GM23338 (cell line): ENCODE data around the gene VAMP8. TPM values are rescaled to one million over a fixed set of nuclear protein-coding genes. Genes with fewer than 3 reads are reported as not detected.

Experiments
- ATAC-seq: fragments of 200-7000 bp; cut with Tn5 transposase; 3 replicates; pipeline ENCODE4 v1.9.1; 2020
- DNase-seq: peaks from one replicate; pipeline ENCODE4 v3.0.0-alpha.2; 2015; ENCODE audit warnings: low spot score
- H2AFZ ChIP-seq: fragments of 200-600 bp; sonication (generic); 2 replicates; pipeline ENCODE4 v1.8.0; 2016; ENCODE audit warnings: antibody characterized with exemption, mild to moderate bottlenecking, moderate library complexity
- H3F3A ChIP-seq: fragments of 200-600 bp; sonication (generic); replicated peaks from 2 replicates; pipeline ENCODE4 v1.8.0; 2017; ENCODE audit warnings: antibody characterized with exemption, mixed run types, low read depth
- H3K27ac ChIP-seq: fragments of 200-600 bp; sonication (generic); 2 replicates; pipeline ENCODE4 v1.6.1; 2016; ENCODE audit warnings: low read depth
- H3K27me3 ChIP-seq: fragments of 200-600 bp; sonication (generic); 2 replicates; pipeline ENCODE4 v1.8.0; 2016; ENCODE audit warnings: mild to moderate bottlenecking, mixed run types, moderate library complexity; ENCODE audit not compliant: insufficient read depth
- H3K36me3 ChIP-seq: fragments of 200-600 bp; sonication (generic); 2 replicates; pipeline ENCODE4 v1.8.0; 2016; ENCODE audit warnings: mild to moderate bottlenecking; ENCODE audit not compliant: insufficient read depth
- H3K4me1 ChIP-seq: fragments of 200-600 bp; sonication (generic); 2 replicates; pipeline ENCODE4 v1.8.0; 2016; ENCODE audit warnings: mild to moderate bottlenecking, moderate library complexity; ENCODE audit not compliant: insufficient read depth
- H3K4me2 ChIP-seq: fragments of 200-600 bp; sonication (generic); 2 replicates; pipeline ENCODE4 v1.7.1; 2017; ENCODE audit warnings: mixed run types
- H3K4me3 ChIP-seq: fragments of 200-600 bp; sonication (generic); 2 replicates; pipeline ENCODE4 v1.6.1; 2016; ENCODE audit warnings: mixed run types
- H3K79me2 ChIP-seq: fragments of 200-600 bp; sonication (generic); replicated peaks from 2 replicates; pipeline ENCODE4 v1.8.0; 2017; ENCODE audit warnings: mild to moderate bottlenecking; ENCODE audit not compliant: insufficient read depth
- H3K9me2 ChIP-seq: fragments of 200-600 bp; sonication (generic); 2 replicates; pipeline ENCODE4 v1.8.0; 2017; ENCODE audit not compliant: insufficient read depth
- H4K20me1 ChIP-seq: fragments of 200-600 bp; sonication (generic); replicated peaks from 2 replicates; pipeline ENCODE4 v1.8.0; 2017; ENCODE audit warnings: mild to moderate bottlenecking; ENCODE audit not compliant: insufficient read depth
- H3K27ac Mint-ChIP-seq: 2 replicates; pipeline ENCODE4 v1.8.0; 2020; ENCODE audit warnings: inconsistent platforms, mild to moderate bottlenecking, moderate library complexity, mixed read lengths
- H3K27me3 Mint-ChIP-seq: 3 replicates; pipeline ENCODE4 v1.8.0; 2022; ENCODE audit warnings: low read depth, mild to moderate bottlenecking, moderate library complexity, mixed read lengths, inconsistent platforms; ENCODE audit not compliant: insufficient read depth, poor library complexity
- H3K36me3 Mint-ChIP-seq: 3 replicates; pipeline ENCODE4 v1.8.0; 2021; ENCODE audit warnings: low read depth, mild to moderate bottlenecking, inconsistent platforms, moderate library complexity, mixed read lengths
- H3K4me1 Mint-ChIP-seq: 3 replicates; pipeline ENCODE4 v1.8.0; 2020; ENCODE audit warnings: mild to moderate bottlenecking, inconsistent platforms, mixed read lengths
- H3K4me3 Mint-ChIP-seq: 3 replicates; pipeline ENCODE4 v1.8.0; 2021; ENCODE audit warnings: moderate library complexity, mild to moderate bottlenecking, inconsistent platforms, mixed read lengths
- H3K9me3 Mint-ChIP-seq: 3 replicates; pipeline ENCODE4 v1.8.0; 2020; ENCODE audit warnings: moderate library complexity, mild to moderate bottlenecking, inconsistent platforms, mixed read lengths
- CREB1 ChIP-seq: fragments of 250-450 bp; sonication (Bioruptor Pico); IDR thresholded peaks from 2 replicates; pipeline ENCODE4 v1.5.0; 2020; ENCODE audit warnings: low read depth, mild to moderate bottlenecking, moderate library complexity
- CTCF ChIP-seq, 2 experiments: fragments of 200-600 bp in 1 of 2; sonication (generic) in 1 of 2; conservative IDR thresholded peaks; 2 replicates each; pipeline versions ENCODE4 v1.5.1 to v1.6.1; 2016 to 2017; ENCODE audit warnings: antibody characterized with exemption in 2 of 2, low read depth in 2 of 2, mild to moderate bottlenecking in 2 of 2, moderate library complexity in 1 of 2
- ETS1 ChIP-seq: IDR thresholded peaks from 2 replicates; pipeline ENCODE4 v1.6.1; 2016; ENCODE audit warnings: antibody characterized with exemption
- EZH2 ChIP-seq: fragments of 200-600 bp; sonication (generic); IDR thresholded peaks from one replicate; pipeline ENCODE4 v1.8.0; 2017; ENCODE audit warnings: antibody characterized with exemption, mild to moderate bottlenecking, low read depth; ENCODE audit not compliant: unreplicated experiment
- EZH2phosphoT487 ChIP-seq: fragments of 200-600 bp; sonication (generic); IDR thresholded peaks from one replicate; pipeline ENCODE4 v1.8.1; 2018; ENCODE audit warnings: antibody characterized with exemption; ENCODE audit not compliant: unreplicated experiment
- JUNB ChIP-seq: IDR thresholded peaks from one replicate; pipeline ENCODE4 v1.6.1; 2016; ENCODE audit warnings: antibody characterized with exemption; ENCODE audit not compliant: unreplicated experiment
- NANOG ChIP-seq: IDR thresholded peaks from 2 replicates; pipeline ENCODE4 v1.6.1; 2016; ENCODE audit warnings: antibody characterized with exemption, borderline replicate concordance
- POLR2AphosphoS5 ChIP-seq: IDR thresholded peaks from 2 replicates; pipeline ENCODE4 v1.6.1; 2016; ENCODE audit warnings: antibody characterized with exemption, low read depth
- REST ChIP-seq: IDR thresholded peaks from one replicate; pipeline ENCODE4 v1.6.1; 2018; ENCODE audit warnings: antibody characterized with exemption; ENCODE audit not compliant: unreplicated experiment
- STAT1 ChIP-seq: IDR thresholded peaks from one replicate; pipeline ENCODE4 v1.6.1; 2016; ENCODE audit warnings: antibody characterized with exemption; ENCODE audit not compliant: unreplicated experiment
- ZNF114 ChIP-seq: fragments of 250-450 bp; sonication (Bioruptor Pico); IDR thresholded peaks from 2 replicates; pipeline ENCODE4 v1.5.0; 2020; ENCODE audit warnings: mild to moderate bottlenecking, moderate library complexity
- ZNF331 ChIP-seq: fragments of 250-450 bp; sonication (Bioruptor Pico); IDR thresholded peaks from 2 replicates; pipeline ENCODE4 v1.5.0; 2020; ENCODE audit warnings: low read depth, mild to moderate bottlenecking, moderate library complexity
- ZNF462 ChIP-seq: fragments of 250-450 bp; sonication (Bioruptor Pico); IDR thresholded peaks from 2 replicates; pipeline ENCODE4 v1.5.0; 2020; ENCODE audit warnings: mild to moderate bottlenecking, moderate library complexity
- polyA plus RNA-seq: library from polyadenylated mRNA; unstranded; fragments of >200 nt; fragmentation: Nextera tagmentation; extraction: Ambion mirVana; gene quantifications from 2 replicates; pipeline ENCODE4 v1.2.1, GENCODE V29; 2016
- total RNA-seq: library from RNA; depleted of rRNA; stranded (reverse); fragments of >200 nt; shearing (Covaris generic); gene quantifications from 2 replicates; pipeline ENCODE4 v1.2.3, GENCODE V29; 2014

Gene VAMP8
- total and polyA plus RNA-seq, 2 experiments from 2014 or later = 16.3 to 71.7 TPM

DNA sequence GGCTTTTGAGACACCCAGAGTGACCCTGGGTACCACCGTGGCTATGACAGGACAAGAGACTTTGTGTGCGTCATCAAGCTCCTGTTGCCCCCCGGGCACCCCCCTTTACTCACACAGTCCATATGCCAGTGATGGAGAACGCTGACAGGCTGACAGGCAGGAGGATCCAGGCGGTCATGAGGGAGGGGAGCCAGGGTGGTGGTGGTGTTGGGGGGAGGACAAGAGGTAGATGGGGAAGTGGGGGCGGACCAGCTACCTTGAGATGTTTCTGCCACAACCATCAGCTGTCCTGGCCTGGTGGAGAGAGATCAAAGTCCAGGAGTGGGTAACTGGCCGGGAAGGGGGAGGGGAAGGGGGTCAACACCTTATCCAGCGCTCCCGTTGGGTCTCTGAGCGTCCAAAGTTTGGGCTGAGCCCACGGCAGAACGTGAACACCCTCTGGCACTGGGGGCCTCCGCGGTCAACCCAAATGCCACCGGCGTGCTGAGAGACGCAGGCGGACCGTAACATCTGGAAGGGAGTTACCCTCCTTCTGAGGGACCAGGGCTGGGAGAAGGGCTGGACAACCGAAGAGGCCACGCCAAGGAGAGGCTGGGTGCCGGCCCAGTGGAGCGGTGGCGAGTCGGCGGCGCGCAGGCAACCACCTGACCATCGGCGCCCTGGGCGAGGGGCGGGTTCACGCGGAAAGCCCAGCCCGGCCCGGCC is 24.5 kb downstream of the VAMP8 start:
- Histone ChIP-seq H3K4me1 (peaks cover 3% of the 10 kb centered on the region; the same call in 1 of the 2 replicates), H3K9me2 (no peaks in the 10 kb centered on the region), H3K4me3 (peak overlapping the region; percentile 96), H3K4me2 (peak overlapping the region; percentile 93), H3K79me2 (peaks cover 25% of the 10 kb centered on the region), H3F3A (peaks cover 11% of the 10 kb centered on the region; the same call in 1 of the 2 replicates), H3K27ac (no peak overlapping the region), H2AFZ (peak overlapping the region; percentile 93; the same call in 1 of the 2 replicates), H3K27me3 (no peaks in the 10 kb centered on the region), H4K20me1 (peaks cover 19% of the 10 kb centered on the region), H3K36me3 (peaks cover 1% of the 10 kb centered on the region; the same call in 1 of the 2 replicates)
- no peak for TF ChIP-seq CTCF (conservative IDR thresholded peaks at IDR 0.05; ENCODE audit: low read depth in 2 of 2)
- no peak for TF ChIP-seq JUNB
- TF ChIP-seq STAT1 = no peak
- TF ChIP-seq EZH2phosphoT487 = no peak
- no peak for TF ChIP-seq EZH2
- no peak for TF ChIP-seq NANOG
- no peak; the same call in 1 of the 2 replicates for TF ChIP-seq POLR2AphosphoS5
- no peak for TF ChIP-seq ZNF462 (CRISPR knock-in tag)
- TF ChIP-seq REST = no peak
- no peak for TF ChIP-seq ZNF331
- TF ChIP-seq ZNF114 = no peak
- TF ChIP-seq ETS1 = no peak
- no peak for TF ChIP-seq CREB1 (CRISPR knock-in tag)
- Mint-ChIP-seq H3K27me3 (peaks cover 27% of the 10 kb centered on the region), H3K4me1 (peaks cover 9% of the 10 kb centered on the region), H3K36me3 (peaks cover 17% of the 10 kb centered on the region; the same call in 2 of the 3 replicates), H3K9me3 (peaks cover 3% of the 10 kb centered on the region; the same call in 1 of the 3 replicates), H3K4me3 (peak overlapping the region; percentile 86), H3K27ac (no peak overlapping the region)
- ATAC-seq = peak; percentile 67
- DNase-seq = peak; percentile 64
